Loucy (cell line): ENCODE data around the gene PRR5.

Source experiments
- H2AFZ ChIP-seq: fragments of 200-600 bp; sonication (generic); 2 replicates; pipeline ENCODE4 v1.6.0; 2016; ENCODE audit warnings: antibody characterized with exemption, mild to moderate bottlenecking, low read length, moderate library complexity
- H3F3A ChIP-seq: fragments of 200-600 bp; 2 replicates; pipeline ENCODE4 v1.6.0; 2016; ENCODE audit warnings: antibody characterized with exemption, low read depth, mild to moderate bottlenecking
- H3K27me3 ChIP-seq: fragments of 200-600 bp; sonication (generic); 2 replicates; pipeline ENCODE4 v1.6.1; 2014; ENCODE audit warnings: low read length, mild to moderate bottlenecking; ENCODE audit not compliant: insufficient read depth, poor library complexity, severe bottlenecking
- H3K36me3 ChIP-seq: fragments of 200-600 bp; sonication (generic); 2 replicates; pipeline ENCODE4 v1.6.1; 2016; ENCODE audit warnings: low read length; ENCODE audit not compliant: insufficient read depth
- H3K4me1 ChIP-seq: fragments of 200-600 bp; sonication (generic); 2 replicates; pipeline ENCODE4 v1.5.1; 2014; ENCODE audit warnings: low read length, mild to moderate bottlenecking; ENCODE audit not compliant: insufficient read depth, poor library complexity, severe bottlenecking
- H3K4me2 ChIP-seq: fragments of 200-600 bp; sonication (generic); 2 replicates; pipeline ENCODE4 v1.6.0; 2014; ENCODE audit warnings: antibody characterized with exemption, low read length, low read depth, mild to moderate bottlenecking; ENCODE audit not compliant: poor library complexity, severe bottlenecking
- H3K4me3 ChIP-seq: fragments of 200-600 bp; sonication (generic); 2 replicates; pipeline ENCODE4 v1.5.1; 2014; ENCODE audit warnings: low read length, mild to moderate bottlenecking, mixed read lengths; ENCODE audit not compliant: poor library complexity, severe bottlenecking
- H3K79me2 ChIP-seq: fragments of 200-600 bp; sonication (generic); 2 replicates; pipeline ENCODE4 v1.6.1; 2014; ENCODE audit warnings: low read length; ENCODE audit not compliant: insufficient read depth
- H3K9ac ChIP-seq: fragments of 200-600 bp; sonication (generic); 2 replicates; pipeline ENCODE4 v1.6.0; 2014; ENCODE audit warnings: mild to moderate bottlenecking, low read depth, low read length, moderate library complexity; ENCODE audit not compliant: poor library complexity, severe bottlenecking
- H3K9me2 ChIP-seq: fragments of 200-600 bp; sonication (generic); replicated peaks from 2 replicates; pipeline ENCODE4 v1.6.1; 2016; ENCODE audit warnings: low read depth, low read length, mixed read lengths
- H3K9me3 ChIP-seq: fragments of 200-600 bp; sonication (generic); 2 replicates; pipeline ENCODE4 v1.6.1; 2014; ENCODE audit warnings: mild to moderate bottlenecking, antibody characterized with exemption, low read length, low read depth; ENCODE audit not compliant: insufficient read depth
- H4K20me1 ChIP-seq: fragments of 200-600 bp; sonication (generic); 2 replicates; pipeline ENCODE4 v1.6.0; 2014; ENCODE audit warnings: antibody characterized with exemption, low read length, mild to moderate bottlenecking; ENCODE audit not compliant: insufficient read depth, poor library complexity, severe bottlenecking
- CTCF ChIP-seq: fragments of 200-600 bp; sonication (generic); conservative IDR thresholded peaks from 2 replicates; pipeline ENCODE4 v1.5.1; 2014; ENCODE audit warnings: mild to moderate bottlenecking, antibody characterized with exemption, low read length
- EZH2phosphoT487 ChIP-seq: fragments of 200-600 bp; IDR thresholded peaks from 2 replicates; pipeline ENCODE4 v1.6.1; 2018; ENCODE audit warnings: antibody characterized with exemption, mild to moderate bottlenecking, moderate library complexity, borderline replicate concordance

PRR5 gene

DNA sequence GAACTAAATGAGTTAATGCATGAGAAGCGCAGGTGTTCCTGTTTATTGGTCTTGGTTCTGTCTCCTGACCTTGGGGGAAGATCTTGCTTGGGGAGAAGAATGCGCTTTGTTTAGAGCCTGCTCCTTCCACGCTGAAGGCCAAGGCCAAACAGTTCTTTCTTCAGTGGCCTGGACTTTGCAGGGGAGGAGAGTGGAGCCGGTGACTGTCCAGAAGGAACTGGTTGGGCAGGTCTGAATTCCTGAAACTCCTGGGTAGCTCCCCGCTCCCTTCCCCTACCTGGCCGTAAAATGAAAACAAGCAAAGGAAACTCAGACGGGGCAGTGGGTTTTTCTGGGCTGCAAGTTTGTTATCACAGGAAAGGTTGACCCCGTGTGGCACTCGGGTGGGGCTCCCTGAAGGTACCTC is 54.0 kb downstream of the PRR5 start:
- no peak overlapping the region for H3K9ac ChIP-seq
- no peaks in the 10 kb centered on the region for H3K4me1 ChIP-seq
- no peaks in the 10 kb centered on the region for H4K20me1 ChIP-seq
- H3K27me3 ChIP-seq, result no peaks in the 10 kb centered on the region
- no peaks in the 10 kb centered on the region for H3K9me2 ChIP-seq
- no peaks in the 10 kb centered on the region for H3F3A ChIP-seq
- H3K36me3 ChIP-seq, result no peaks in the 10 kb centered on the region
- no peak overlapping the region for H3K4me2 ChIP-seq
- no peaks in the 10 kb centered on the region for H3K9me3 ChIP-seq
- TF ChIP-seq EZH2phosphoT487 (no peak), CTCF (no peak)
- no peak overlapping the region for H3K4me3 ChIP-seq
- no peak overlapping the region for H2AFZ ChIP-seq
- no peaks in the 10 kb centered on the region for H3K79me2 ChIP-seq

- Histone ChIP-seq H3K27me3 (no peaks in the 10 kb centered on the region), H2AFZ (no peak overlapping the region), H3K79me2 (no peaks in the 10 kb centered on the region), H3K9me3 (no peaks in the 10 kb centered on the region), H3K9me2 (no peaks in the 10 kb centered on the region), H3K4me2 (no peak overlapping the region), H4K20me1 (no peaks in the 10 kb centered on the region), H3K36me3 (no peaks in the 10 kb centered on the region), H3K4me1 (no peaks in the 10 kb centered on the region), H3F3A (no peaks in the 10 kb centered on the region), H3K9ac (no peak overlapping the region), H3K4me3 (no peak overlapping the region)
- TF ChIP-seq CTCF (no peak), EZH2phosphoT487 (no peak)
Measured at GRCh38 chr22:44758344-44758973, 56.5 kb downstream of the PRR5 start.

- H3K79me2 ChIP-seq, result no peaks in the 10 kb centered on the region
- TF ChIP-seq CTCF, result no peak
- no peak for TF ChIP-seq EZH2phosphoT487
Measured at GRCh38 chr22:44759001-44759400, 57.0 kb downstream of the PRR5 start.

More at GRCh38 chr22:44759001-44759400, 57.0 kb downstream of the PRR5 start:
- H2AFZ ChIP-seq, result no peak overlapping the region
- H3K4me3 ChIP-seq, result no peak overlapping the region
- H3K9ac ChIP-seq, result no peak overlapping the region
- no peaks in the 10 kb centered on the region for H3K9me2 ChIP-seq
- H3K4me2 ChIP-seq, result no peak overlapping the region
- no peaks in the 10 kb centered on the region for H3K27me3 ChIP-seq
- H3K36me3 ChIP-seq, result no peaks in the 10 kb centered on the region
- no peaks in the 10 kb centered on the region for H4K20me1 ChIP-seq
- H3K4me1 ChIP-seq, result no peaks in the 10 kb centered on the region
- H3K9me3 ChIP-seq, result no peaks in the 10 kb centered on the region
- no peaks in the 10 kb centered on the region for H3F3A ChIP-seq
